Urothelium cell line (cell line): Measurements from ENCODE around the gene COL27A1.
"Not testable (repeated sequence)": the region's sequence is repeated elsewhere in the genome, so short reads cannot be mapped to it uniquely, and the experiment has no call there.

Experiments
- DNase-seq: peaks from one replicate; pipeline ENCODE4 v3.0.0; 2011; ENCODE audit warnings: low spot score, mixed read lengths
- FAIRE-seq: peaks from 2 replicates; lab custom pipeline; 2011; peaks lifted over from hg19 to GRCh38; lab: Jason Lieb, UNC

COL27A1 gene

GRCh38 chr9:114122136-114123027, 33.0 kb upstream of the COL27A1 start:
- no peak for DNase-seq
- FAIRE-seq = no peak

- DNase-seq = no peak
- FAIRE-seq = no peak
These were observed 32.0 kb upstream of the COL27A1 start for GRCh38 chr9:114123031-114123977.

DNA sequence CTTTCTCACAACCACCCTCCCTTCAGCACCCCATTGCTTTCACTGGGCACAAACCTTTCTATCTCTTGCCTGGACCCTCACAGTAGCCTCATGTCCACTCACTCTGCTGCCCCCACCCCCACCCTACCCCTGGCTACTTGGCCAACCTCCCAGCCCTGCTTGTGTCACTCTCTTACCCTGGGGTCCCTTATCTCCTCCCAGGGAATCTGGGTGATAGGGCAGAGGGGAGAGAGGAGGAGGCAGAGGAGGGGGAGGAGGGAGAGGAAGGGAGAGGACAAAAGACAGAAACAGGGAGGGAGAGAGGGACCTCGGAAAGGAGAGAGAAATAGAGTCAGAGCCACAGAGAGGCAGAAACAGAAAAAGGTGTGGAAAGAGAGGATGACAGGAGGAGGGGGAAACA, 31.2 kb upstream of the COL27A1 start:
- no peak for FAIRE-seq

DNA sequence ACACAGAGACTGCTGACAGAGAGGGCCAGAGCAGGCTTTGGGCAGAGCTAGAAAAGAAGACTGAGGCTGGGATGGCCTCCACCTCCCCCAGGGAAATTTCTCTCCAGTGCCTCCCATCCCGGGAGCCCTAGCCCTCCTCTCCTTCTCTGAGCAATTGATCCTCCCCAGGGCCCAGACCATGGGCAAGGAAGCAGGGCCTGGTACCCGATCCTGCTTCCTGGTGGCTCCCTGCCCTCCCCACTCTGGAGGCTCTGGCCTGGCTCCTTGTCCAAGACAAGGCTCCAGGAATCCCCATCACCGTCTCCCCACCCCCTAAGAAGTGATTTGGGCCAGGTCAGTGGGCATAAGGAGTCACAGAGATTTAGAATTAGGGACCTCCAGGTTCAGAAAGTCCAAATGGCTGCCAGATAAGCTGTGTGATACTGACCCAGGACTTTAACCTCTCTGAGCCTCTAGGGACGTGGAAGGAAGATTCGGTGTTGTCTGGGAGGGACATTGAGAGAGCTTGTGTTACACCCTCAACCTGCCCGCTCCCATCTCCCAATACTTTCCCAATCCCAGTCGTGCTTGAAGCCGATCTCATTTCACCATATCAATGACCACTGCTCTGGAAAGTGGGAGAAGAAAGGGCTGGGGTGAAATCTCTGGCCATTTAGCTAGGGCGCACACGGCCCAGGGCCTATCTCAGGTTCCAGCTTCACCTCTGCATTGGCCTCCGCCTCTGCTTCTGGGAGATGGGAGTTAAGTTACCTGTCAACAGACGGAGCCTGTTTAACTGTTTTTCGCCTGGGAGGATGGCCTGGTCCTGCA, 30.5 kb upstream of the COL27A1 start:
- DNase-seq (no peak), FAIRE-seq (no peak)

More for the DNA sequence above, 31.2 kb upstream of the COL27A1 start:
- no peak for DNase-seq

DNA sequence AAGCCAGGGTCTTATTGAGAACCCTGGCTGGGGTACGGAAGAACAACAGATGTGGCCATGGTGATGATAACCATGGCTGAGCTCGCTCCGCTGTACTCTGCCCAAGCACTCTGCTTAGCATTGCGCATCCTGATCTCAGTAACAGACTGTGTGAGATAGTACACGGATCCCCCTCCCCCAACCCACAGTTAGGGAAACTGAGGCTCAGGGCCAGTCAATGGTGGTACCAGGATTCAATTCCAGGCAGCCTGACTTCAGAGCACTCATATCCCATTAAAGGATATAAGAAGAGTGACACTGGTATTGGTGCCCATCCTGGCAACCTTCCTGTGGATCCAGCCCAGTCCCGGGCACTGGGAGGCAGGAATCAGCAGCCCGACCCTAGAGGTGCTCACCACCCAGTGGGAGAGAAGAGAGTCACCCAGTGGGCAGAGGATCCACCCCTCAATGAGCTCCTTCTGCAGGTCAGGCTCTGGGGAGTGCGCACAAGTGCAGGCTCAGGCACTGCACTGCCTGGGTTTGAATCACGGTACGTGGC, 29.8 kb upstream of the COL27A1 start:
- DNase-seq (no peak), FAIRE-seq (no peak)

GRCh38 chr9:114126247-114127060, 28.9 kb upstream of the COL27A1 start:
- no peak for FAIRE-seq
- DNase-seq = no peak

GRCh38 chr9:114128759-114129158, 26.6 kb upstream of the COL27A1 start:
- FAIRE-seq, DNase-seq: not testable (repeated sequence)

DNA sequence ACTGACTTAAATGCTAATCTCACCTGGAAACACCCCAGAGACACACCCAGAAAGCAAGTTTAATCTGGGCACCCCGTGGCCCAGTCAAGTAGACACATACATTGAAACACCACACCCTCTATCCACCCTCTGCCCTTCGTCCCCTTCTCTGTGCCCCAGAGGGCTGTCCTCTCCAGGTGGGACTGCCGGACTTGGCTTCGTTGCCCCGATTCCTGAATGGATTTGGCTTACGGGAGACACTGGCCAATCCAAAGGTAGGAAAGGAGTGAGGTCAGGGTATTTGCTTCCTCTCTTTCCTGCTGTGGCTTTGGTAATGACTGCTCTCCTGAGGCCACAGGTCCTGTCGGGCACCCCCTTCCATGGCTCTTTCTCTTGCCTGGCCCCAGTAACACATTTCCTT, 25.2 kb upstream of the COL27A1 start:
- DNase-seq (no peak), FAIRE-seq (no peak)

- DNase-seq = no peak
- FAIRE-seq = no peak
These were observed 24.6 kb upstream of the COL27A1 start for GRCh38 chr9:114130624-114131277.

DNA sequence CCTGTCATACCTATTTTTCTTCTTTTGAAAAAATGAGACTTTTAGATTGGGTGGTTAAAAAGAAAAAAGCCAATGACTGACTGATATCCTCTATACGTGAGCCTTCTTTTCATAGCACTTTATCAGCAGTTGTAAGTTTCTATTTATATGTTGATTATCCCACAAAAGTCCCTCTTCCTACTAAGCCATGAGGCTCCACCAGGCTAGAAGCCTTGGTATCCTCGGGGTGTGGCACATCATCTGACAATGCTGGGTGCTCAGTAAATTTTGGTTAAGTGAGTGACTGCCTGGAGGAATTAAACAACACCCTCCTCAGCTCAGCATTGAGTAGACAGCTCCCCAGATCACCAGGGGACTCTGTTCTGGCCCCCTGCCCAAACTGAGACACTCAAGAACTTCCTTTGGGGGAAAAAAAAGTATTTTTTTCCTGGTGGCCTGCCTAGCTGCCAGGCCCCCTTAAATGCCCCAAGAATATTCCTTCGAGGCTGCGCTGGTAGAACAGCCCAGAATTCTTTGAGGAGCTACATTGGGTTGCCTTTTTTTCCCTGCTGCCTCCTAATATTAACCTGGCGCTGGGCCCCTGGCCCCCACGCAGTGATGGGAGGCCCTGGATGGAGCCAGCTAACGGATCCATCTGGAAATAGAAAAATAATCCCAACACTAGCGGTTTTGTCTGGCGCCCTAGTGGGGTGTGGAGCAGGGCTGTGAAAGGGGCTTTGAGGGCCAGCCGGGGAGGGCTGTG, 23.4 kb upstream of the COL27A1 start:
- DNase-seq (no peak), FAIRE-seq (no peak)

GRCh38 chr9:114132550-114132918, 22.8 kb upstream of the COL27A1 start:
- FAIRE-seq = no peak

GRCh38 chr9:114134827-114135396, 20.4 kb upstream of the COL27A1 start:
- FAIRE-seq = no peak
- DNase-seq = no peak

More at GRCh38 chr9:114132550-114132918, 22.8 kb upstream of the COL27A1 start:
- DNase-seq = no peak

DNA sequence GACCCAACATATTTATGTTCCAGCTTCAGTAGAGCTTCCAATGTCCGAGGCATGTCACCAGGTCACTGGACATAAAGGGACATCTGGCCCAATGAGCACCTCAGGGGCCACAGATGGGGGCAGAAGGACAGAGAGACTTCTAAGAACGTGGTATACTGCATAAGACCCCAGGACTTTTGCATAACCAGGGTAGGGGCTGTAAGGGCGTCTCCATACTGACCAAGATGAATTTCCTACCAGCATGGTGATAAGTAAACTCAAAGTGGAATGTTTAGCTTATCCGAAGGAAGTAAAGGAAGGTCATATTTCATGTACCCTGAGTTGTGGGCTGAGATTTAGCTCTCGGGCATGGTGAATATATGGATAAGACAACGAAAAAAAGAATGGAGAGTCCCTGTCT, 17.5 kb upstream of the COL27A1 start:
- no peak for DNase-seq

GRCh38 chr9:114138552-114138971, 16.8 kb upstream of the COL27A1 start:
- DNase-seq (no peak), FAIRE-seq (no peak)

More for the DNA sequence above, 17.5 kb upstream of the COL27A1 start:
- FAIRE-seq = no peak

DNA sequence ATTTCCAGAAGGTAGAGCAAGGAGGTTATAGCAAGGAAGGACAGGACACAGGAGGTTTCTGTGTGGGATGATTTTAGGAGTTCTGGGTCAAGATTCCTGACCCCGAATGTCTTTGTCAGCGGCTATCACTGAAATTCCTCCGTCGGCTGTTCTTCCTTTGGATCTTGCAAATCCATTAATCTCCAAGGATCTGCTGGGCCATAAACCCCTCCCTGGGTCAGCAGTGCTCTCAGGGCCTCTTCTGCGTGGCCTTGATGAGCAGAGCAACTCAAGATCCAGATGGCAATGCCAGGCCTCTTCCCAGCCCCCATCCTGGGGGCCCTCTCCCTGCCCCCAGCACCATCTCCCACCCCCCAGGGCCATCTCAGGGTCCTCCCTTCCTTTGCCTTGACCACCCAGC, 16.3 kb upstream of the COL27A1 start:
- FAIRE-seq (no peak), DNase-seq (no peak)

GRCh38 chr9:114140401-114140800, 14.9 kb upstream of the COL27A1 start:
- no peak for FAIRE-seq
- DNase-seq = no peak

- no peak for FAIRE-seq
These were observed 14.5 kb upstream of the COL27A1 start for GRCh38 chr9:114140850-114141249.

More at GRCh38 chr9:114140850-114141249, 14.5 kb upstream of the COL27A1 start:
- DNase-seq = no peak
